SK-N-SH treated with all-trans-retinoic acid at 6 μM for 48 hours (cell line): Measurements from ENCODE around the gene PDE4B.

ENCODE experiments used
- ATAC-seq: fragments of 200-7000 bp; cut with Tn5 transposase; 3 replicates; pipeline ENCODE4 v1.9.1; 2020; ENCODE audit warnings: mild to moderate bottlenecking, moderate library complexity
- BACH2 ChIP-seq: fragments of 250-450 bp; sonication (Bioruptor Pico); IDR thresholded peaks from 2 replicates; pipeline ENCODE4 v1.9.0; 2021; ENCODE audit warnings: mild to moderate bottlenecking, borderline replicate concordance
- CSDC2 ChIP-seq: fragments of 250-450 bp; sonication (Bioruptor Pico); IDR thresholded peaks from 2 replicates; pipeline ENCODE4 v1.5.0; 2020; ENCODE audit warnings: mild to moderate bottlenecking, moderate library complexity
- ESRRG ChIP-seq: fragments of 250-450 bp; sonication (Bioruptor Pico); IDR thresholded peaks from 2 replicates; pipeline ENCODE4 v1.6.1; 2021; ENCODE audit warnings: mild to moderate bottlenecking
- GLIS3 ChIP-seq: fragments of 250-450 bp; sonication (Bioruptor Pico); IDR thresholded peaks from 2 replicates; pipeline ENCODE4 v1.5.0; 2020; ENCODE audit warnings: mild to moderate bottlenecking, moderate library complexity
- ISL1 ChIP-seq: fragments of 250-450 bp; sonication (Bioruptor Pico); IDR thresholded peaks from 2 replicates; pipeline ENCODE4 v2.1.2; 2022; ENCODE audit warnings: mild to moderate bottlenecking, moderate library complexity
- OSR1 ChIP-seq: fragments of 250-450 bp; sonication (Bioruptor Pico); IDR thresholded peaks from 2 replicates; pipeline ENCODE4 v1.8.0; 2022; ENCODE audit warnings: moderate library complexity, mild to moderate bottlenecking, inconsistent platforms
- PPARA ChIP-seq: fragments of 250-450 bp; sonication (Bioruptor Pico); IDR thresholded peaks from 2 replicates; pipeline ENCODE4 v1.5.0; 2020; ENCODE audit warnings: mild to moderate bottlenecking, borderline replicate concordance
- RARB ChIP-seq: fragments of 250-450 bp; sonication (Bioruptor Pico); IDR thresholded peaks from 2 replicates; pipeline ENCODE4 v1.8.0; 2021; ENCODE audit warnings: mild to moderate bottlenecking, moderate library complexity
- TCF4 ChIP-seq: fragments of 250-450 bp; sonication (Bioruptor Pico); IDR thresholded peaks from 2 replicates; pipeline ENCODE4 v1.8.0; 2021; ENCODE audit warnings: mild to moderate bottlenecking, moderate library complexity, borderline replicate concordance
- TOX ChIP-seq: fragments of 250-450 bp; sonication (Bioruptor Pico); IDR thresholded peaks from 2 replicates; pipeline ENCODE4 v1.8.0; 2021; ENCODE audit warnings: mild to moderate bottlenecking, moderate library complexity, borderline replicate concordance
- ZC3H10 ChIP-seq: fragments of 250-450 bp; sonication (Bioruptor Pico); IDR thresholded peaks from 2 replicates; pipeline ENCODE4 v1.5.1; 2021; ENCODE audit warnings: mild to moderate bottlenecking, moderate library complexity
- ZFP3 ChIP-seq: fragments of 250-450 bp; sonication (Bioruptor Pico); IDR thresholded peaks from 2 replicates; pipeline ENCODE4 v1.5.0; 2020; ENCODE audit warnings: mild to moderate bottlenecking, moderate library complexity
- ZFP30 ChIP-seq: fragments of 450-650 bp; formaldehyde crosslinking; IDR thresholded peaks from 2 replicates; pipeline ENCODE4 v1.5.0; 2022; ENCODE audit warnings: mild to moderate bottlenecking, moderate library complexity
- ZNF565 ChIP-seq: fragments of 450-650 bp; formaldehyde crosslinking; conservative IDR thresholded peaks from 2 replicates; pipeline ENCODE4 v1.5.0; 2020; ENCODE audit warnings: low read depth, mild to moderate bottlenecking, moderate library complexity
- ZNF70 ChIP-seq: fragments of 450-650 bp; formaldehyde crosslinking; IDR thresholded peaks from 2 replicates; pipeline ENCODE4 v1.5.0; 2020; ENCODE audit warnings: mild to moderate bottlenecking, moderate library complexity
- ZNF8 ChIP-seq: fragments of 450-650 bp; formaldehyde crosslinking; IDR thresholded peaks from 2 replicates; pipeline ENCODE4 v1.5.0; 2020; ENCODE audit warnings: mild to moderate bottlenecking, moderate library complexity
- TF ChIP-seq, protein P1 (sequence below): fragments of 250-450 bp; sonication (Bioruptor Pico); IDR thresholded peaks from 2 replicates; pipeline ENCODE4 v1.5.1; 2020; ENCODE audit warnings: low read depth, mild to moderate bottlenecking, moderate library complexity
- TF ChIP-seq, protein P2 (sequence below): fragments of 250-450 bp; sonication (Bioruptor Pico); IDR thresholded peaks from 2 replicates; pipeline ENCODE4 v1.8.0; 2020; ENCODE audit warnings: mild to moderate bottlenecking, moderate library complexity, borderline replicate concordance
- TF ChIP-seq, protein P3 (sequence below): fragments of 250-450 bp; sonication (Bioruptor Pico); IDR thresholded peaks from 2 replicates; pipeline ENCODE4 v1.5.1; 2021; ENCODE audit warnings: mild to moderate bottlenecking, moderate library complexity
- TF ChIP-seq, protein P4 (sequence below): fragments of 250-450 bp; sonication (Bioruptor Pico); IDR thresholded peaks from 2 replicates; pipeline ENCODE4 v1.8.0; 2021; ENCODE audit warnings: low read depth, mild to moderate bottlenecking, moderate library complexity, borderline replicate concordance
- TF ChIP-seq, protein P5 (sequence below): fragments of 250-450 bp; sonication (Bioruptor Pico); IDR thresholded peaks from 2 replicates; pipeline ENCODE4 v1.5.0; 2020; ENCODE audit warnings: mild to moderate bottlenecking, moderate library complexity

PDE4B gene

DNA sequence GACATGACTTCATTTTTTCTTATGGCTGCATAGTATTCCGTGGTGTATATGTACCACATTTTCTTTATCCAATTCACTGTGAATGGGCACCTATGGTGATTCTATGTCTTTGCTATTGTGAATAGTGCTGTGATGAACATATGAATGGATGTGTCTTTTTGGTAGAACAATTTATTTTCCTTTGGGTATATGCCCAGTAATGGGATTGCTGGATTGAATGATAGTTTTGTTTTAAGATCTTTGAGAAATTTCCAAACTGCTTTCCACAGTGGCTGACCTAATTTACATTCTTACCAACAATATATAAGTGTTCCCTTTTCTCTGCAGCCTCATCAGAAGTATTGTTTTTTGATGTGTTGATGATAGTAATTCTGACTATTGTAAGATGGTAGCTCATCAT is 379.6 kb downstream of the PDE4B start (continued):
- TF ChIP-seq, protein P1, sequence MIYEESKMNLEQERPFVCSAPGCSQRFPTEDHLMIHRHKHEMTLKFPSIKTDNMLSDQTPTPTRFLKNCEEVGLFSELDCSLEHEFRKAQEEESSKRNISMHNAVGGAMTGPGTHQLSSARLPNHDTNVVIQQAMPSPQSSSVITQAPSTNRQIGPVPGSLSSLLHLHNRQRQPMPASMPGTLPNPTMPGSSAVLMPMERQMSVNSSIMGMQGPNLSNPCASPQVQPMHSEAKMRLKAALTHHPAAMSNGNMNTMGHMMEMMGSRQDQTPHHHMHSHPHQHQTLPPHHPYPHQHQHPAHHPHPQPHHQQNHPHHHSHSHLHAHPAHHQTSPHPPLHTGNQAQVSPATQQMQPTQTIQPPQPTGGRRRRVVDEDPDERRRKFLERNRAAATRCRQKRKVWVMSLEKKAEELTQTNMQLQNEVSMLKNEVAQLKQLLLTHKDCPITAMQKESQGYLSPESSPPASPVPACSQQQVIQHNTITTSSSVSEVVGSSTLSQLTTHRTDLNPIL: no peak
- TF ChIP-seq PPARA (CRISPR knock-in tag) (no peak), CSDC2 (CRISPR knock-in tag) (no peak), TOX (CRISPR knock-in tag) (no peak), GLIS3 (CRISPR knock-in tag) (no peak), ZC3H10 (CRISPR knock-in tag) (no peak), BACH2 (CRISPR knock-in tag) (no peak), OSR1 (no peak), ZNF565 (CRISPR knock-in tag) (no peak)

DNA sequence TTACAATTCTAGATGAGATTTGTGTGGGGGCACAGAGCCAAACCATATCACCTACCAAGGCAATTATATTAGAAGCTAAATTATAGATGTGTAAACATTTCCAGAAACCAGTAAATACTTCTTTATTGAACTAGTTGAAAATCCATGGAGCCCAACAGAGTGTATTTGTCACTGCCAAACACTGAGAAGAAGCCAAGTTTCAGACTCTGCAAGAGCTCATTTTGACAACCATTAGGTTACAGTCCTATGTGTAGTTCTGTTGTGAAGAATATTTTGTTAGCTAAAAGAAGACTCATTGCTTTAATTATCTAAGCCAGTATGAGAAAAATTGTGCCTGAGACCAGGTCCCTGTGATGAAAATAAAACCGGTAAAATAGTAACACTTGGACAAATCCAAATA is 382.4 kb downstream of the PDE4B start:
- TF ChIP-seq RARB (CRISPR knock-in tag) (no peak), ZNF8 (CRISPR knock-in tag) (no peak), ZFP30 (CRISPR knock-in tag) (no peak), TOX (CRISPR knock-in tag) (no peak), OSR1 (no peak), PPARA (CRISPR knock-in tag) (no peak), ZNF565 (CRISPR knock-in tag) (no peak), ESRRG (CRISPR knock-in tag) (no peak), ZFP3 (CRISPR knock-in tag) (no peak), ISL1 (CRISPR knock-in tag) (no peak), CSDC2 (CRISPR knock-in tag) (no peak), GLIS3 (CRISPR knock-in tag) (no peak)
- TF ChIP-seq, protein P2, sequence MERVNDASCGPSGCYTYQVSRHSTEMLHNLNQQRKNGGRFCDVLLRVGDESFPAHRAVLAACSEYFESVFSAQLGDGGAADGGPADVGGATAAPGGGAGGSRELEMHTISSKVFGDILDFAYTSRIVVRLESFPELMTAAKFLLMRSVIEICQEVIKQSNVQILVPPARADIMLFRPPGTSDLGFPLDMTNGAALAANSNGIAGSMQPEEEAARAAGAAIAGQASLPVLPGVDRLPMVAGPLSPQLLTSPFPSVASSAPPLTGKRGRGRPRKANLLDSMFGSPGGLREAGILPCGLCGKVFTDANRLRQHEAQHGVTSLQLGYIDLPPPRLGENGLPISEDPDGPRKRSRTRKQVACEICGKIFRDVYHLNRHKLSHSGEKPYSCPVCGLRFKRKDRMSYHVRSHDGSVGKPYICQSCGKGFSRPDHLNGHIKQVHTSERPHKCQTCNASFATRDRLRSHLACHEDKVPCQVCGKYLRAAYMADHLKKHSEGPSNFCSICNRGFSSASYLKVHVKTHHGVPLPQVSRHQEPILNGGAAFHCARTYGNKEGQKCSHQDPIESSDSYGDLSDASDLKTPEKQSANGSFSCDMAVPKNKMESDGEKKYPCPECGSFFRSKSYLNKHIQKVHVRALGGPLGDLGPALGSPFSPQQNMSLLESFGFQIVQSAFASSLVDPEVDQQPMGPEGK (CRISPR knock-in tag): no peak
- peak; percentile 20; the same call in 1 of the 3 replicates for ATAC-seq

DNA sequence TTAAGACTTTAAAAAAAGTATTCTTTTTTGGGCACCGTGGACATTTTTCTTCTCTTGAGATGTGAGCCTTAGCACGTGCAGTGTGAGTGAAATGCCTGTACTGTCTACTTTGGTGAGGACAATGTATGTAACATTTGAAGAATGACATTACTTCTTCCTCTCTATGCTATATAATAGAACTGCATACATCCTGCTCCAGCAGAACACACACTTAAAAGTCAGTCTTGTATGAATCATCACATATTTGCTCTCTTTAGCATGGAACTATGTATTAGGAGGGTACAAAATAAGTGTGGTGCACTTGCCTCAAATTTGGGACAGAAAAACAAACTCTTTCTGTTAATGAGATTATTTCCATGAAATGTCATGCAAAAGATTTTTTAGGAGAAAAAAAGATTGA is 382.9 kb downstream of the PDE4B start:
- TF ChIP-seq, protein P3, sequence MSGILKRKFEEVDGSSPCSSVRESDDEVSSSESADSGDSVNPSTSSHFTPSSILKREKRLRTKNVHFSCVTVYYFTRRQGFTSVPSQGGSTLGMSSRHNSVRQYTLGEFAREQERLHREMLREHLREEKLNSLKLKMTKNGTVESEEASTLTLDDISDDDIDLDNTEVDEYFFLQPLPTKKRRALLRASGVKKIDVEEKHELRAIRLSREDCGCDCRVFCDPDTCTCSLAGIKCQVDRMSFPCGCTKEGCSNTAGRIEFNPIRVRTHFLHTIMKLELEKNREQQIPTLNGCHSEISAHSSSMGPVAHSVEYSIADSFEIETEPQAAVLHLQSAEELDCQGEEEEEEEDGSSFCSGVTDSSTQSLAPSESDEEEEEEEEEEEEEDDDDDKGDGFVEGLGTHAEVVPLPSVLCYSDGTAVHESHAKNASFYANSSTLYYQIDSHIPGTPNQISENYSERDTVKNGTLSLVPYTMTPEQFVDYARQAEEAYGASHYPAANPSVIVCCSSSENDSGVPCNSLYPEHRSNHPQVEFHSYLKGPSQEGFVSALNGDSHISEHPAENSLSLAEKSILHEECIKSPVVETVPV: no peak
- no peak for TF ChIP-seq ZC3H10 (CRISPR knock-in tag)
- ATAC-seq: peak; percentile 65

DNA sequence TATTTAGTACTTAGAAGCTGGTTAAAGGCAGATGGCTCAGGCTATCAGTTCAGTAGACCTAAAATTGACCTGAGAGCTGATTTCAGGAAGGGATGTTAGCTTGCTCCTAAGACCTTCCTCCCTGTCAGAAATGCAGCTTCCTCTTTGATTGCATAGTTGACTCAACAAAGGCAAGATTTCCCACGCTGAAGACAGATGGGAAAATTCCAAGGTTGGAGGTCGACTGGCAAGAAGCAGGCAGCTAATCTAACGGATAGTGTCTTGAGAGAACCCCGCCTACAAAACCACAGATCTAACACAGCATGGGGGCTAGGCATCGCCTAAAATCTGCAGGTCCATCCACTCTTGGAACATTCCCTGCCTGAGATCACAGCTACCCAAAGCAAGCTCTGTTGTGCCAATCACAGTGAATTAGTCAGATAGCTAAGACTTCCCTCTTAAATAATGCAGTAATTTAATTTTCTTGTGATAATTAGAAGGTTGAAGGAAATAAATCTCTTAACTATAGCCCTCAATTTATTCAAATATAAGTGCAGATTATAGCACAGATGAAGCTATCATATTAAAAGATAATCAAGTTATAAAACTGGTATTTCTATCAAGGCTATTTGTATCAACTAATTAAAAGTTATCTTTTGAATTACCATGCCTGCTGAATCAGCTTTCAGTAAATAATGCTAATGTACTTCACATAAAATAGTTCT is 383.5 kb downstream of the PDE4B start:
- peak; percentile 34; the same call in 2 of the 3 replicates for ATAC-seq
- TF ChIP-seq ZNF8 (CRISPR knock-in tag) (no peak), ZFP30 (CRISPR knock-in tag) (no peak), ZC3H10 (CRISPR knock-in tag) (peak; percentile 85), PPARA (CRISPR knock-in tag) (no peak), ZNF70 (CRISPR knock-in tag) (no peak), ISL1 (CRISPR knock-in tag) (peak; percentile 77), TCF4 (CRISPR knock-in tag) (no peak)
- TF ChIP-seq, all 23 proteins: peak for 2

DNA sequence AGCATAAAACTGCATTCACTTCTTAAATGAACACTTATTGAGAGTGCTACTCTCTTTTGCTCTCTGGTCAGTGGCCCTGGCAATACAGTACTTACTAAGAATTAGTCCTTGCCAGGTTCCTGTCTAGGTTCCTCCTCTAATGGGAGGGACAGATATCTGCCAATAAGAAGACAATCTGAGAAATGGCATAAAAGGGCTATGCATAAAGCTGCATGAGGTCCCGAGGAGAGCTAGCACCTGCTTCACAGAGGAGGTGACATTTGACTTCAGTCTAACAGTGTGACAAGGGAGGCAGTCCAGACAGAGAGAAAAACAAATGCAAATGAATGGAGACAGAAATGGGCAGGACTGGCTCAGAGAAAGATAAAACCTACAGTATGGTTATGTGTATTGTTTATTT is 384.1 kb downstream of the PDE4B start:
- peak; percentile 47; the same call in 1 of the 3 replicates for ATAC-seq
- TF ChIP-seq ISL1 (CRISPR knock-in tag) (no peak), ZNF565 (CRISPR knock-in tag) (no peak), CSDC2 (CRISPR knock-in tag) (no peak), ZNF70 (CRISPR knock-in tag) (no peak), OSR1 (no peak), ESRRG (CRISPR knock-in tag) (no peak), BACH2 (CRISPR knock-in tag) (no peak), ZFP3 (CRISPR knock-in tag) (no peak), RARB (CRISPR knock-in tag) (no peak)
- TF ChIP-seq, protein P4, sequence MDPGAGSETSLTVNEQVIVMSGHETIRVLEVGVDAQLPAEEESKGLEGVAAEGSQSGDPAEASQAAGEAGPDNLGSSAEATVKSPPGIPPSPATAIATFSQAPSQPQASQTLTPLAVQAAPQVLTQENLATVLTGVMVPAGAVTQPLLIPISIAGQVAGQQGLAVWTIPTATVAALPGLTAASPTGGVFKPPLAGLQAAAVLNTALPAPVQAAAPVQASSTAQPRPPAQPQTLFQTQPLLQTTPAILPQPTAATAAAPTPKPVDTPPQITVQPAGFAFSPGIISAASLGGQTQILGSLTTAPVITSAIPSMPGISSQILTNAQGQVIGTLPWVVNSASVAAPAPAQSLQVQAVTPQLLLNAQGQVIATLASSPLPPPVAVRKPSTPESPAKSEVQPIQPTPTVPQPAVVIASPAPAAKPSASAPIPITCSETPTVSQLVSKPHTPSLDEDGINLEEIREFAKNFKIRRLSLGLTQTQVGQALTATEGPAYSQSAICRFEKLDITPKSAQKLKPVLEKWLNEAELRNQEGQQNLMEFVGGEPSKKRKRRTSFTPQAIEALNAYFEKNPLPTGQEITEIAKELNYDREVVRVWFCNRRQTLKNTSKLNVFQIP (CRISPR knock-in tag): no peak
- TF ChIP-seq, protein P5, sequence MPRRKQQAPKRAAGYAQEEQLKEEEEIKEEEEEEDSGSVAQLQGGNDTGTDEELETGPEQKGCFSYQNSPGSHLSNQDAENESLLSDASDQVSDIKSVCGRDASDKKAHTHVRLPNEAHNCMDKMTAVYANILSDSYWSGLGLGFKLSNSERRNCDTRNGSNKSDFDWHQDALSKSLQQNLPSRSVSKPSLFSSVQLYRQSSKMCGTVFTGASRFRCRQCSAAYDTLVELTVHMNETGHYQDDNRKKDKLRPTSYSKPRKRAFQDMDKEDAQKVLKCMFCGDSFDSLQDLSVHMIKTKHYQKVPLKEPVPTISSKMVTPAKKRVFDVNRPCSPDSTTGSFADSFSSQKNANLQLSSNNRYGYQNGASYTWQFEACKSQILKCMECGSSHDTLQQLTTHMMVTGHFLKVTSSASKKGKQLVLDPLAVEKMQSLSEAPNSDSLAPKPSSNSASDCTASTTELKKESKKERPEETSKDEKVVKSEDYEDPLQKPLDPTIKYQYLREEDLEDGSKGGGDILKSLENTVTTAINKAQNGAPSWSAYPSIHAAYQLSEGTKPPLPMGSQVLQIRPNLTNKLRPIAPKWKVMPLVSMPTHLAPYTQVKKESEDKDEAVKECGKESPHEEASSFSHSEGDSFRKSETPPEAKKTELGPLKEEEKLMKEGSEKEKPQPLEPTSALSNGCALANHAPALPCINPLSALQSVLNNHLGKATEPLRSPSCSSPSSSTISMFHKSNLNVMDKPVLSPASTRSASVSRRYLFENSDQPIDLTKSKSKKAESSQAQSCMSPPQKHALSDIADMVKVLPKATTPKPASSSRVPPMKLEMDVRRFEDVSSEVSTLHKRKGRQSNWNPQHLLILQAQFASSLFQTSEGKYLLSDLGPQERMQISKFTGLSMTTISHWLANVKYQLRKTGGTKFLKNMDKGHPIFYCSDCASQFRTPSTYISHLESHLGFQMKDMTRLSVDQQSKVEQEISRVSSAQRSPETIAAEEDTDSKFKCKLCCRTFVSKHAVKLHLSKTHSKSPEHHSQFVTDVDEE (CRISPR knock-in tag): no peak
- TF ChIP-seq, protein P3: no peak
